K562 (cell line): ENCODE results near the gene HOXC11. TPM values are rescaled to one million over a fixed set of nuclear protein-coding genes. Genes with fewer than 3 reads are reported as not detected.

Experiments used
- CHCHD3 ChIP-seq: fragments of 250-450 bp; sonication (Bioruptor Pico); IDR thresholded peaks from 2 replicates; pipeline ENCODE4 v2.1.2; 2022; ENCODE audit warnings: mild to moderate bottlenecking
- DPF2 ChIP-seq: fragments of 450-650 bp; IDR thresholded peaks from 2 replicates; pipeline ENCODE4 v1.6.1; 2016
- HDAC1 ChIP-seq, 2 experiments: fragments of 450-650 bp; IDR thresholded peaks; 2 replicates each; pipeline ENCODE4 v1.6.1; 2016 to 2017; ENCODE audit warnings: inconsistent platforms in 1 of 2, mild to moderate bottlenecking in 1 of 2, moderate library complexity in 1 of 2
- HMGN3 ChIP-seq: IDR thresholded peaks from 2 replicates; pipeline ENCODE4 v1.6.1; 2011; ENCODE audit warnings: borderline replicate concordance, low read depth, mild to moderate bottlenecking, mixed read lengths, low read length; ENCODE audit not compliant: insufficient read length; ENCODE audit errors: extremely low read depth
- NFIX ChIP-seq: fragments of 250-450 bp; sonication (Bioruptor Pico); IDR thresholded peaks from 2 replicates; pipeline ENCODE4 v1.4.0; 2020; ENCODE audit warnings: low read depth, mild to moderate bottlenecking, moderate library complexity
- POLR2A ChIP-seq: fragments of 450-650 bp; conservative IDR thresholded peaks from 2 replicates; pipeline ENCODE4 v1.6.1; 2016
- POLR2G ChIP-seq: fragments of 200-400 bp; formaldehyde crosslinking; IDR thresholded peaks from 2 replicates; pipeline ENCODE4 v1.6.1; 2017; ENCODE audit warnings: low read depth, mild to moderate bottlenecking, antibody characterized with exemption, low read length, moderate library complexity
- SMC3 ChIP-seq: conservative IDR thresholded peaks from 2 replicates; pipeline ENCODE4 v1.6.1; 2011; ENCODE audit warnings: low read depth, low read length, improper control_type of control experiment; ENCODE audit not compliant: insufficient read depth
- SRF ChIP-seq, 2 experiments: fragments of 250-450, 450-650 bp in 1 of 2; sonication (Bioruptor Pico) in 1 of 2; sonication (generic) in 1 of 2; formaldehyde crosslinking; IDR thresholded peaks; 2 replicates each; pipeline versions ENCODE4 v1.5.0 to v1.5.1; 2020 to 2022; ENCODE audit warnings: mild to moderate bottlenecking in 1 of 2, missing genetic modification reagents in 1 of 2
- ZBTB1 ChIP-seq: sonication (generic); formaldehyde crosslinking; IDR thresholded peaks from 2 replicates; pipeline ENCODE4 v1.8.1; 2023; ENCODE audit warnings: missing genetic modification reagents, low read depth, mild to moderate bottlenecking, borderline replicate concordance
- ZNF263 ChIP-seq: sonication (generic); formaldehyde crosslinking; IDR thresholded peaks from 2 replicates; pipeline ENCODE4 v1.8.0; 2022; ENCODE audit warnings: mild to moderate bottlenecking, missing genetic modification reagents, borderline replicate concordance
- ZNF785 ChIP-seq: fragments of 250-450 bp; sonication (Bioruptor Pico); IDR thresholded peaks from 2 replicates; pipeline ENCODE4 v1.4.0; 2020; ENCODE audit warnings: mild to moderate bottlenecking
- polyA plus RNA-seq, 8 experiments: library from polyadenylated mRNA; depleted of rRNA in 4 of 8; stranded (reverse) in 5 of 8; unstranded in 3 of 8; fragments of >200 nt; fragmentation: Nextera tagmentation in 2 of 8; fragmentation: Illumina TruSeq in 1 of 8; extraction: Ambion mirVana in 2 of 8; extraction: Trizol in 1 of 8; gene quantifications; 2 replicates each; pipeline versions ENCODE4 v1.2.1 to v1.2.3, GENCODE V29; 2011 to 2014; ENCODE audit warnings: inconsistent platforms in 1 of 8, missing spikeins in 1 of 8
- total RNA-seq, 7 experiments: library from RNA; depleted of rRNA in 6 of 7; stranded (reverse); fragments of >200 nt in 6 of 7; fragmentation: Illumina TruSeq in 2 of 7; extraction: Trizol in 2 of 7; gene quantifications; 2 replicates each; pipeline versions ENCODE4 v1.2.1 to v1.2.3, GENCODE V29; 2011 to 2021; ENCODE audit warnings: low replicate concordance in 1 of 7
- TF ChIP-seq, protein P1 (sequence below), 2 experiments: fragments of 450-650 bp in 1 of 2; IDR thresholded peaks; 2 replicates each; pipeline ENCODE4 v1.6.1; 2011 to 2017; ENCODE audit warnings: low read depth in 2 of 2, antibody characterized with exemption in 1 of 2, borderline replicate concordance in 1 of 2, low read length in 1 of 2, mild to moderate bottlenecking in 1 of 2, mixed read lengths in 1 of 2; ENCODE audit not compliant: control insufficient read depth in 1 of 2
- TF ChIP-seq, protein P2 (sequence below): fragments of 250-450 bp; sonication (Bioruptor Pico); IDR thresholded peaks from 2 replicates; pipeline ENCODE4 v1.4.0; 2020

HOXC11 gene
- total and polyA plus RNA-seq, 9 of the 15 experiments (the other 6 are each of a cell fraction or from before 2014, with no cell fraction given), result not detected

DNA sequence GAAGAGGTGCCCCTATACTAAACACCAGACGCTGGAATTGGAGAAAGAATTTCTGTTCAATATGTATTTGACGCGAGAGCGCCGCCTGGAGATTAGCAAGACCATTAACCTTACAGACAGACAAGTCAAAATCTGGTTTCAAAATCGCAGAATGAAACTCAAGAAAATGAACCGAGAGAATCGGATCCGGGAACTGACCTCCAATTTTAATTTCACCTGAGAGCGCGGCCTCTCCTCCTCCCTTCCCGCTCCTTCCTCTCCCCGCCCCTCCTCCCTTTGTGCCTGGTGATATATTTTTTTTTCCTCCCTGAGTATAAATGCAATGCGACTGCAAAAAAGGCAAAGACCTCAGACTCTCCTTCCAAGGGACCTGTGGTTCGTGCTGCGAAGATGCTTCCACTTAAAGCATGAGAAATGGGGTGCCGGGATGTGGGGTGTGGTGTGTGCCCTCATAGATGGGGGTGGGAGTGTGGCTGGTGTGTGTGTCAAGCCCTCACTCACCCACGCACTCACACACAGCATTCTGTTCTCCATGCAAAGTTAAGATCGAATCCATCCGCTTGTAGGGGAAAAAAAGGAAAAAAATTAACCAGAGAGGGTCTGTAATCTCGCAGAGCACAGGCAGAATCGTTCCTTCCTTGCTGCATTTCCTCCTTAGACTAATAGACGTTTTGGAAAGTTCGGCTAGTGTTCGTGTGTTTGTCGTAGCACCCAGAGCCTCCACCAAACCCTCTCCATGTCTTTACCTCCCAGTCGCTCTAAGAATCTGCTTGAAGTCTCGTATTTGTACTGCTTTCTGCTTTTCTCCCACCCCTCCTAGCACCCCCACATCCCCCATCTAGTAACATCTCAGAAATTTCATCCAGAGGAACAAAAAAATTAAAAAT lies 16.5 kb downstream of the HOXC11 start (continued):
- TF ChIP-seq POLR2G (no peak), ZBTB1 (CRISPR knock-in tag) (no peak), NFIX (no peak), ZNF263 (CRISPR knock-in tag) (peak; percentile 76), HDAC1 (IDR thresholded peaks at IDR 0.05) (no peak), SRF (CRISPR knock-in tag; IDR thresholded peaks at IDR 0.05) (0 out of 4 replicates have a peak, but pooled peaks of 1 of the 2 experiments have one; percentile 11), HMGN3 (no peak), CHCHD3 (CRISPR knock-in tag) (no peak), ZNF785 (no peak), POLR2A (no peak), SMC3 (0 out of 2 replicates have a peak, but pooled peaks have one; percentile 7), DPF2 (no peak)
- TF ChIP-seq, protein P1, sequence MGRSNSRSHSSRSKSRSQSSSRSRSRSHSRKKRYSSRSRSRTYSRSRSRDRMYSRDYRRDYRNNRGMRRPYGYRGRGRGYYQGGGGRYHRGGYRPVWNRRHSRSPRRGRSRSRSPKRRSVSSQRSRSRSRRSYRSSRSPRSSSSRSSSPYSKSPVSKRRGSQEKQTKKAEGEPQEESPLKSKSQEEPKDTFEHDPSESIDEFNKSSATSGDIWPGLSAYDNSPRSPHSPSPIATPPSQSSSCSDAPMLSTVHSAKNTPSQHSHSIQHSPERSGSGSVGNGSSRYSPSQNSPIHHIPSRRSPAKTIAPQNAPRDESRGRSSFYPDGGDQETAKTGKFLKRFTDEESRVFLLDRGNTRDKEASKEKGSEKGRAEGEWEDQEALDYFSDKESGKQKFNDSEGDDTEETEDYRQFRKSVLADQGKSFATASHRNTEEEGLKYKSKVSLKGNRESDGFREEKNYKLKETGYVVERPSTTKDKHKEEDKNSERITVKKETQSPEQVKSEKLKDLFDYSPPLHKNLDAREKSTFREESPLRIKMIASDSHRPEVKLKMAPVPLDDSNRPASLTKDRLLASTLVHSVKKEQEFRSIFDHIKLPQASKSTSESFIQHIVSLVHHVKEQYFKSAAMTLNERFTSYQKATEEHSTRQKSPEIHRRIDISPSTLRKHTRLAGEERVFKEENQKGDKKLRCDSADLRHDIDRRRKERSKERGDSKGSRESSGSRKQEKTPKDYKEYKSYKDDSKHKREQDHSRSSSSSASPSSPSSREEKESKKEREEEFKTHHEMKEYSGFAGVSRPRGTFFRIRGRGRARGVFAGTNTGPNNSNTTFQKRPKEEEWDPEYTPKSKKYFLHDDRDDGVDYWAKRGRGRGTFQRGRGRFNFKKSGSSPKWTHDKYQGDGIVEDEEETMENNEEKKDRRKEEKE (IDR thresholded peaks at IDR 0.05; ENCODE audit: borderline replicate concordance in 1 of 2, control insufficient read depth in 1 of 2, low read depth in 2 of 2, low read length in 1 of 2), result no peak
- TF ChIP-seq, protein P2, sequence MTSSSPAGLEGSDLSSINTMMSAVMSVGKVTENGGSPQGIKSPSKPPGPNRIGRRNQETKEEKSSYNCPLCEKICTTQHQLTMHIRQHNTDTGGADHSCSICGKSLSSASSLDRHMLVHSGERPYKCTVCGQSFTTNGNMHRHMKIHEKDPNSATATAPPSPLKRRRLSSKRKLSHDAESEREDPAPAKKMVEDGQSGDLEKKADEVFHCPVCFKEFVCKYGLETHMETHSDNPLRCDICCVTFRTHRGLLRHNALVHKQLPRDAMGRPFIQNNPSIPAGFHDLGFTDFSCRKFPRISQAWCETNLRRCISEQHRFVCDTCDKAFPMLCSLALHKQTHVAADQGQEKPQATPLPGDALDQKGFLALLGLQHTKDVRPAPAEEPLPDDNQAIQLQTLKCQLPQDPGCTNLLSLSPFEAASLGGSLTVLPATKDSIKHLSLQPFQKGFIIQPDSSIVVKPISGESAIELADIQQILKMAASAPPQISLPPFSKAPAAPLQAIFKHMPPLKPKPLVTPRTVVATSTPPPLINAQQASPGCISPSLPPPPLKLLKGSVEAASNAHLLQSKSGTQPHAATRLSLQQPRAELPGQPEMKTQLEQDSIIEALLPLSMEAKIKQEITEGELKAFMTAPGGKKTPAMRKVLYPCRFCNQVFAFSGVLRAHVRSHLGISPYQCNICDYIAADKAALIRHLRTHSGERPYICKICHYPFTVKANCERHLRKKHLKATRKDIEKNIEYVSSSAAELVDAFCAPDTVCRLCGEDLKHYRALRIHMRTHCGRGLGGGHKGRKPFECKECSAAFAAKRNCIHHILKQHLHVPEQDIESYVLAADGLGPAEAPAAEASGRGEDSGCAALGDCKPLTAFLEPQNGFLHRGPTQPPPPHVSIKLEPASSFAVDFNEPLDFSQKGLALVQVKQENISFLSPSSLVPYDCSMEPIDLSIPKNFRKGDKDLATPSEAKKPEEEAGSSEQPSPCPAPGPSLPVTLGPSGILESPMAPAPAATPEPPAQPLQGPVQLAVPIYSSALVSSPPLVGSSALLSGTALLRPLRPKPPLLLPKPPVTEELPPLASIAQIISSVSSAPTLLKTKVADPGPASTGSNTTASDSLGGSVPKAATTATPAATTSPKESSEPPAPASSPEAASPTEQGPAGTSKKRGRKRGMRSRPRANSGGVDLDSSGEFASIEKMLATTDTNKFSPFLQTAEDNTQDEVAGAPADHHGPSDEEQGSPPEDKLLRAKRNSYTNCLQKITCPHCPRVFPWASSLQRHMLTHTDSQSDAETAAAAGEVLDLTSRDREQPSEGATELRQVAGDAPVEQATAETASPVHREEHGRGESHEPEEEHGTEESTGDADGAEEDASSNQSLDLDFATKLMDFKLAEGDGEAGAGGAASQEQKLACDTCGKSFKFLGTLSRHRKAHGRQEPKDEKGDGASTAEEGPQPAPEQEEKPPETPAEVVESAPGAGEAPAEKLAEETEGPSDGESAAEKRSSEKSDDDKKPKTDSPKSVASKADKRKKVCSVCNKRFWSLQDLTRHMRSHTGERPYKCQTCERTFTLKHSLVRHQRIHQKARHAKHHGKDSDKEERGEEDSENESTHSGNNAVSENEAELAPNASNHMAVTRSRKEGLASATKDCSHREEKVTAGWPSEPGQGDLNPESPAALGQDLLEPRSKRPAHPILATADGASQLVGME (CRISPR knock-in tag), result no peak
